Mesendoderm (in vitro differentiated cells): ENCODE data around the gene AIRE. TPM values are rescaled to one million over a fixed set of nuclear protein-coding genes. Genes with fewer than 3 reads are reported as not detected.

Source experiments
- small RNA-seq: library from polyadenylated mRNA; stranded (forward); fragments of <200 nt; extraction: miRNeasy Mini kit (QIAGEN cat#:217004); gene quantifications from one replicate; pipeline ENCODE3, GENCODE V24; 2013; ENCODE audit not compliant: insufficient read depth

Gene AIRE

Small RNA genes within 50 kb of the gene (small RNA-seq; reads per million reads assigned to genes)
- gene AP001059.3 = not detected
